GM19240 (cell line): ENCODE results near the gene AAR2.

Experiments used
- DNase-seq: peaks from one replicate; pipeline ENCODE4 v3.0.0; 2011; ENCODE audit warnings: low spot score; ENCODE audit not compliant: insufficient read length

Gene AAR2

DNA sequence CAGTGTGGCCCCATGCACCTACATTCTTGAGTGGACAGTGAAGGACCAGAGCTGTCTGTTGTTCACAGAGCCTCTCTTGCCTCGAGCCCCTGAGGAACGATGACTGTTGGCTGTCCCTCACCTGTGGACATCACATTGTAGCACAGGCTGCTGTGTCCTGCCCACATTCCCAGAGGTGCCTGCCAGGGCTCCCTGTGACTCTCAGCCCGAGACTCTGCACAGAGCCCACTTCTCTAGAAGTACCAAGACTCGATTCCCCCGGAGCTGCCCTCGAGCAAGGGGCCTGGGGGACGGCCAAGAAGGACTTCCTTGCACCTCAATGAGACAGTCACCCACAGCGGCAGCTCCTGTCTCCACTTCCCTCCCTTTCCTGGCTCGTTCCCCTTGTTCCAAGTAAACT lies 41.3 kb downstream of the AAR2 start:
- no peak for DNase-seq

DNA sequence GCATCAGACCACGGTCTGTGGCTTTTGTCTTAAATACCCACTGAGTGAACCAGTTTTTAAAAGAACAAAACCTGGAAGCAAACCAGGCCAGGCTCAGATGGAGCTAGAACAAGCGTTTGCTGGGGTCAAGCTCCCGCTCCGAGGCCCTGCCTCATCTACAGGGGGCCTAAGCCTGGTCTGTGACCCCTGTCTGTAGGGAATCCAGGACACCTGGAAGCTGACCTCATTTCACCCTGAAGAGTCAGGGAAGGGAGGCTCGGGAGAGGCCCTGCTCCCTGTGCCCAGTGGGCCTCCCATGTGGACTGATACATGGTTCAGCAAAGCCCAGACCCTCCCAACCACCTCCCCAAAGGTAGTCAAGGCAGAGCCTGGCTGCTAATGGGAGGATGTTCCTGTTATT lies 43.1 kb downstream of the AAR2 start:
- no peak for DNase-seq

DNA sequence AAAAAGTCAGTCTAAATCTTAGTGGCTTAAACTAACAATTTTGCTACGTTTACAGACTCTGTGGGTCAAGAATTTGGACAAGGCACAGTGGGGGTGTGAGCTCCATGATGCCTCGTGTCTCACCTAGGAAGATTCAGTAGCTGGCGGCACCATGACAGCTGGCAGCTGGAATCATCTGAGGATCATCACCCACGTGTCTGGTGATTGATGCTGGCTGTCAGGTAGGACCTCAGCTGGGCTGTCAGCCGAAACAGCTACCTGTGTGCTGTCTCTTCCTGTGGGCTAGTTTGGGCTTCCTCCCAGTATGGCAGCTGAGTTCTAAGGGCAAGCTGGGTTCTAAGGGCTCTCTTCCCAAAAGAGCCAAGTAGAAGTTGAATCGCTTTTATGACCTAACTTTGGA lies 43.5 kb downstream of the AAR2 start:
- DNase-seq, result no peak

DNA sequence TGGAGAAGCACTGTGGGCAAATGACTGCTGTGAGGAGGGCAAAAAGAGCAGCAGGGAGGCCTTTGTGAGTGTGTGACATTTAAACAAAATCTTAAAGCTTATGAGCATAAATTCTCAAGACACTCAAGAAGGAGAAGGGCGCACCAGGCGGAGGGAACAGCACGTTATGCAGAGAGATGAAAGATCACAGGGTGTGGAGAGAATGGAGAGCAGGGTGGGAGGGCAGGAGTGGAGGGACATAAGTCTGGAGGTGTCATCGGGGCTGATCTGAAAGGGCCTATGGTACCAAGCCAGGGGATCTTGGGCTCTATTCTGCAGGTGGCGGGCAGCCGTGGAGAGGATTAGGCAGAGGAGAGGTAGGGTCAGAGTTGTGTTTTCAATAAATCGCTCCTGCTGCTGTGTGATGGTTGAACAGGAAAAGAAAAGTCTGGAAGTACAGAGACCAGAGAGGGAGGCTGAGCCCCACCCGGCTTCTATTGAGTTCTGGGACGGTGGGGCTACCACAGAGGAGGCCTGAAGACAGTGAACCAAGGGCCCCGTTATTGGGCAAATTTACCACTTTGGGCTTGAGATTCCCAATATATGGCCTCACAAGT lies 45.6 kb downstream of the AAR2 start:
- no peak for DNase-seq

- DNase-seq, result no peak
Measured at GRCh38 chr20:36284751-36285150, 48.5 kb downstream of the AAR2 start.

DNA sequence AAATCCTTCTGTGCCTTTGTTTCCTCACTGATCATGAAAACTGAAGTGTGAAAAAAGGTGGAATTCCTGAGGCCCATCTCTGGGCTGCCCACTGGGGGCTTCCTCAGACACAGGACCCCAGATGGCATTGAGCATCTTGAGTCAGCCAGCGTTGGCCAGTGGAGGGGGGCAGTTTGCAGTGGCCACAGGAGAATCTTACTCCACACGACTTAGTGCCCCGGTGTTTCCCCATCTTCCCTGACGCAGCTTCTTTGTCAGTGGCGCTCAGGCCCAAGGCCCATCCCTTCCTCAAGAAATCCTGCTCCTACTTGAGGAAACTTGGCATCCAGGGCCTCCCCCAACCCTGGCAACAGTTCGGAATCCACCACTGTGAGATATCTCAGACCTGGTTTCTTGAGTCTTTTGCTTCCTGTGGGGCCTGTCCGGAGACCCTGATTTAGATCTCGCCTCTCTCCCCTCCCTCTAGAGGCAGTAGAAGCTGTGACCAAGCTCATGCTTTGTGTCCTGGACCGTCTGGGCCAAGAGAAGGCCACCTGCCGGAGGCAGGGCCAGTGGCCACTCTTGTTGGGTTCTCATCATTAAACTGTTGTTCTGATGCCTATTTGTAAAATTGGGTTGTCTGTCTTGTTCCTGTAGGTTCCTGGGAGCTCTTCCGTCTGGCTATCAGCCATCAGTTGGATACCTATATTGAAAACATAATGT lies 49.6 kb downstream of the AAR2 start:
- no peak for DNase-seq

GRCh38 chr20:36297656-36298055 lies 61.4 kb downstream of the AAR2 start:
- no peak for DNase-seq

DNA sequence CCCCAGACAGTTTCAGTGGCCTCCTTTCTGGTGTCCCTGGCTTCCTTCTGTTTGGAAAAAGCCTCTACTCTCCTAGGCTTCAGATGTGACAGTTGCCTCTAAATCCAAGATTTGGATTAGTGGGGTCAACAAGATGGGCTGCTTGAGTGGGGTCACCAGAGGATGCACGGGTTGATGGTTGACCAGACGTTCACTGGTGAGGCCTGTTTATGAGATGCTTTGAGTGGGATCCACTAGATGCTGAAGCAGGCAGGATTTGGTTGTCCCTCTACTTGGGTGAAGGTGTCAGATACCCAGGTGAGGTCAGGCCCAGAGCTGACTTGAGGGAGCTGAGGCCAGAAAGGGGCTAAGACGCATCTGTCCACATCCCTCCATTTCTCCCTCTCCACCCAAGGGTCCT lies 61.8 kb downstream of the AAR2 start:
- DNase-seq, result no peak

- DNase-seq, result no peak
Measured at GRCh38 chr20:36298795-36299339, 62.6 kb downstream of the AAR2 start.

DNA sequence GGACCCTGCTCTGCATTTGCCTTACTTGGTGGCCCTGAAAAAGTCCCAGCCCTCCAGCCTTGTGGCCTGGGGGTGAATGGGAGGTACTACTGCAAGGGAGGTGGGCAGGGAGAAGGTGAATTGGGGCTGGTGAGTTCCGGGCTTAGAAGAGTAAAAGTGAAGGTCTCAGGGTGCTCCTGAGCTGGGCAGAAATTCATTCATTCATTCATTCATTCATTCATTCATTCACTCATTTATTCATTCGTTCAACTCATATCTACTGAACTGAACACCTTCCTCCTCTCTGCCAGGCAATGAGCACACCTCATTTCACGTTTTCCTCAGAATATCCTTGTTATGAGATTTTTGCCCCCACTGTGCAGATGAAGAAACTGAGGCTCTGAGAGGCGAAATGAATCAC lies 63.2 kb downstream of the AAR2 start:
- no peak for DNase-seq

GRCh38 chr20:36301359-36302119 lies 65.3 kb downstream of the AAR2 start:
- no peak for DNase-seq

DNA sequence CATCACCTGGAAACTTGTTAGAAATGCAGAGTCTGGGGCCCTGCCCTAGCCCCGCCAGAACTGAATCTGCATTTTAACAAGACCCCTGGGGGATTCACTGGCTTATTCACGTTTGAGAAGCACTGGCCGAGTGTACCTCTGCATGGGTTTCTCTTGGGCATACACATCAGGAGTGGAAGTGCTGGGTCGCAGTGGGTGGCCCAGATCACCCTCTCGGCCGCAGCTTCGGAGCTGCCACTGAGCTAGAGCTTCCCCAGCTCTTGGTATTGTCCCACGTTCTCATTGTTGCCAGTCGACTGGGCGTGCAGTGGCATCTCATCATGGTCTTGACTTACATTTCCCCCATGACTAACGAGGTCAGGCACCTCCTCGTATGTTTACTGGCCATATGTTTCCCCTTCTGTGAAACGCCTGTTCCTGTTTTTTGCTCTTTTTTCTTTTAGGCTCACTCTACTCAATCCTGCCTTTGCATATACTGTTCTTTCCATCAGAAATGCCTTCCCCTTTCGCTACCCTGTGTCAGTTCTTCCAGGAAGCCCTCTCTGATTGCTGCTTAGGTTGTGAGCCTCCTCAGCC lies 66.8 kb downstream of the AAR2 start:
- DNase-seq, result no peak

DNA sequence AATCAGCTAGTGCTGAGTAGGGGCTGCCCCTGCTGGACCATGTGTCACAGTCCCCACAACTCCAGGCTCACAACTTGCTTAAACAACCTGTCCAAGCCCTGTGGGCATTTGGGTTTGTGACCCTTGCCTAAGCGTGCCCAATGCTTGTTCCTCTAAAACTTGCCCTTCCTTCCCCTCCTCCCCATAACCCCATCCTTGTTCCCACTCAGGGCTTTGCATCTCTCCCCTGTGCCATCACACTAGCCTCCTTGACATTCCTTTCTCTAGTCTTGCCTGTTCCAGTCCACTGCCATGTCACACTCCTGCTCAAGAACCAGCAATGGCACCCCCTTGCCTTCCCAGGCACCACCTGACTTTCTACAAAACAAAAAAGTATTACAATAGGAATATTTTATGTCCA lies 67.6 kb downstream of the AAR2 start:
- DNase-seq, result no peak

DNA sequence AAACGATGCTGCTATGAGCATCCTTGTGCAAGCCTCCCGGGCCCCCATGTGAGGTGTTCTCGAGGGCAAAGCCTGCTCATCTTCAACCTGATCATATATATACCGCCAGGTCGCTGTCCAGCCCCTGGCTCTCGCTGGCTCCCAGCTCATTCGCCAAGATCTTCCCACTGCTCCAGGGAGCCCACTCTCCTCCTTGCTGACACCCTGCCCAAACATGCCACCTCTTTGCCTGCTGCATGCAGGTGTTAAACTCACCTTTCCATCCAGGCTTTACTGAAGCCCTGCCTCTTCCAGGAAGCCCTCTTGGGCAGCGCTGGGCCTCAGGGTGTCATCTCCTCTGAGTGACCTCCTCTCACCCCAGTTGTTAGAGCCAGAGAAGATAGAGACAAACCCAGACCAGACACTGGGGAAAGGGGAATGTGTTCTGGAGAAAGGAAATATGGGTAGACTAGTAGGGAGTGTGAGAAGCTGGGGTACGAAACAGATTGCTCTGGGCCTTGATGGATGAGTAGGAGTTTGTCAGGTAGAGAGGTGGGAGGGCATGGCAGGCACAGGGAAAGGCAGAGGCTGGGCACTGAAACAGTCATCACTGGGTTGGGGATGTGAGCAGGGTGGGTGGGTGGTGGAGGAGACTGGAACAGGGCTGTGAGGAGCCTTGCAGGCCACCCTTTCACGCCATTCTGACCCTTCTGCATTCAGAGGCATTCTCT lies 68.7 kb downstream of the AAR2 start:
- DNase-seq, result no peak

- DNase-seq, result no peak
Measured at GRCh38 chr20:36305602-36306551, 69.6 kb downstream of the AAR2 start, which contains the start of gene DLGAP4. DLGAP4 (plus strand) TSS chr20:36306339; CDS start chr20:36431718, 125,379 bp downstream.
